Tibial nerve (tissue), 4 donors: ENCODE measurements around the gene NELL1. TPM values are rescaled to one million over a fixed set of nuclear protein-coding genes. Genes with fewer than 3 reads are reported as not detected.

Experiments used
- DNase-seq, 2 donors: peaks; one replicate each; pipeline ENCODE4 v3.0.0-alpha.2; 2019; ENCODE audit warnings: low spot score in 2 of 2
- H3K27ac ChIP-seq, 4 donors: fragments of 200-600 bp; sonication (generic) in 3 of 4; one replicate each; pipeline ENCODE4 v1.5.1; 2017 to 2019; ENCODE audit warnings: mild to moderate bottlenecking in 1 of 4
- H3K27me3 ChIP-seq, 2 donors: fragments of 200-600 bp; sonication (generic) in 1 of 2; one replicate each; pipeline versions ENCODE4 v1.5.1 to v1.6.0; 2017 to 2019
- H3K36me3 ChIP-seq, 3 donors: fragments of 200-600 bp; sonication (generic); one replicate each; pipeline ENCODE4 v1.5.1; 2018 to 2019
- H3K4me1 ChIP-seq, 4 donors: fragments of 200-600 bp; sonication (generic) in 3 of 4; one replicate each; pipeline ENCODE4 v1.5.1; 2017 to 2019
- H3K4me3 ChIP-seq, 4 donors: fragments of 200-600 bp; sonication (generic) in 3 of 4; one replicate each; pipeline ENCODE4 v1.5.1; 2017 to 2019; ENCODE audit warnings: mild to moderate bottlenecking in 1 of 4, moderate library complexity in 1 of 4
- H3K9me3 ChIP-seq, 4 donors: fragments of 200-600 bp; sonication (generic) in 3 of 4; one replicate each; pipeline ENCODE4 v1.5.1; 2017 to 2019
- EP300 ChIP-seq, 2 donors: sonication (generic); formaldehyde crosslinking; IDR thresholded peaks; one replicate each; pipeline ENCODE4 v1.6.1; 2017; ENCODE audit warnings: antibody characterized with exemption in 2 of 2, mild to moderate bottlenecking in 1 of 2
- POLR2A ChIP-seq, 2 donors: fragments of 450-650 bp; IDR thresholded peaks; one replicate each; pipeline ENCODE4 v1.6.1; 2017; ENCODE audit warnings: antibody characterized with exemption in 2 of 2, mild to moderate bottlenecking in 2 of 2, moderate library complexity in 2 of 2
- WGBS, 2 donors: methylation state at CpG; one replicate each; pipeline ENCODE4 v1.1.5; 2018; 5-methylcytosine and 5-hydroxymethylcytosine counted together
- total RNA-seq, 4 donors: library from RNA; depleted of rRNA; stranded (reverse); fragments of >200 nt; gene quantifications; one replicate each; pipeline ENCODE4 v1.1.0, GENCODE V29; 2016
- TF ChIP-seq, protein P1 (sequence below), 5 experiments: fragments of 200-600 bp in 3 of 5; fragments of 450-650 bp in 2 of 5; sonication (generic) in 3 of 5; IDR thresholded peaks; one replicate each; pipeline ENCODE4 v1.5.1; 2016 to 2019; ENCODE audit warnings: antibody characterized with exemption in 5 of 5, mild to moderate bottlenecking in 3 of 5, moderate library complexity in 2 of 5

Gene NELL1
- total RNA-seq, 4 donors from 2014 or later, result not detected

GRCh38 chr11:21398195-21398594, 728.8 kb downstream of the NELL1 start:
- no peak overlapping the region for H3K4me3 ChIP-seq
- H3K27me3 ChIP-seq, result no peaks in the 10 kb centered on the region
- no peaks in the 10 kb centered on the region for H3K9me3 ChIP-seq
- H3K4me1 ChIP-seq, result no peaks in the 10 kb centered on the region
- 77 to 80% methylated on average over 3 of the region's 3 CpGs for WGBS, 2 donors
- TF ChIP-seq POLR2A (IDR thresholded peaks at IDR 0.05) (no peak), EP300 (IDR thresholded peaks at IDR 0.05) (no peak)
- TF ChIP-seq, protein P1, sequence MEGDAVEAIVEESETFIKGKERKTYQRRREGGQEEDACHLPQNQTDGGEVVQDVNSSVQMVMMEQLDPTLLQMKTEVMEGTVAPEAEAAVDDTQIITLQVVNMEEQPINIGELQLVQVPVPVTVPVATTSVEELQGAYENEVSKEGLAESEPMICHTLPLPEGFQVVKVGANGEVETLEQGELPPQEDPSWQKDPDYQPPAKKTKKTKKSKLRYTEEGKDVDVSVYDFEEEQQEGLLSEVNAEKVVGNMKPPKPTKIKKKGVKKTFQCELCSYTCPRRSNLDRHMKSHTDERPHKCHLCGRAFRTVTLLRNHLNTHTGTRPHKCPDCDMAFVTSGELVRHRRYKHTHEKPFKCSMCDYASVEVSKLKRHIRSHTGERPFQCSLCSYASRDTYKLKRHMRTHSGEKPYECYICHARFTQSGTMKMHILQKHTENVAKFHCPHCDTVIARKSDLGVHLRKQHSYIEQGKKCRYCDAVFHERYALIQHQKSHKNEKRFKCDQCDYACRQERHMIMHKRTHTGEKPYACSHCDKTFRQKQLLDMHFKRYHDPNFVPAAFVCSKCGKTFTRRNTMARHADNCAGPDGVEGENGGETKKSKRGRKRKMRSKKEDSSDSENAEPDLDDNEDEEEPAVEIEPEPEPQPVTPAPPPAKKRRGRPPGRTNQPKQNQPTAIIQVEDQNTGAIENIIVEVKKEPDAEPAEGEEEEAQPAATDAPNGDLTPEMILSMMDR (IDR thresholded peaks at IDR 0.05), result no peak
- H3K36me3 ChIP-seq, result no peaks in the 10 kb centered on the region
- H3K27ac ChIP-seq, result no peak overlapping the region
- DNase-seq, result no peak

GRCh38 chr11:21401496-21401895, 732.1 kb downstream of the NELL1 start:
- no peak overlapping the region for H3K27ac ChIP-seq
- DNase-seq, result no peak
- no peak for TF ChIP-seq EP300 (IDR thresholded peaks at IDR 0.05)
- TF ChIP-seq, protein P1 (IDR thresholded peaks at IDR 0.05), result no peak
- no peak for TF ChIP-seq POLR2A (IDR thresholded peaks at IDR 0.05)
- no peaks in the 10 kb centered on the region for H3K9me3 ChIP-seq
- no peak overlapping the region for H3K4me3 ChIP-seq
- no peaks in the 10 kb centered on the region for H3K4me1 ChIP-seq
- WGBS, 2 donors, result 24 to 62% methylated on average over 1 of the region's 1 CpG
- H3K36me3 ChIP-seq, result no peaks in the 10 kb centered on the region
- no peaks in the 10 kb centered on the region for H3K27me3 ChIP-seq

GRCh38 chr11:21402274-21402673, 732.9 kb downstream of the NELL1 start:
- H3K36me3 ChIP-seq, result no peaks in the 10 kb centered on the region
- TF ChIP-seq, protein P1 (IDR thresholded peaks at IDR 0.05), result no peak
- TF ChIP-seq EP300 (IDR thresholded peaks at IDR 0.05) (no peak), POLR2A (IDR thresholded peaks at IDR 0.05) (no peak)
- H3K27ac ChIP-seq, result no peak overlapping the region
- no peak for DNase-seq
- 86 to 90% methylated on average over 1 of the region's 1 CpG for WGBS, 2 donors
- no peaks in the 10 kb centered on the region for H3K9me3 ChIP-seq
- H3K27me3 ChIP-seq, result no peaks in the 10 kb centered on the region
- H3K4me1 ChIP-seq, result no peaks in the 10 kb centered on the region
- no peak overlapping the region for H3K4me3 ChIP-seq

DNA sequence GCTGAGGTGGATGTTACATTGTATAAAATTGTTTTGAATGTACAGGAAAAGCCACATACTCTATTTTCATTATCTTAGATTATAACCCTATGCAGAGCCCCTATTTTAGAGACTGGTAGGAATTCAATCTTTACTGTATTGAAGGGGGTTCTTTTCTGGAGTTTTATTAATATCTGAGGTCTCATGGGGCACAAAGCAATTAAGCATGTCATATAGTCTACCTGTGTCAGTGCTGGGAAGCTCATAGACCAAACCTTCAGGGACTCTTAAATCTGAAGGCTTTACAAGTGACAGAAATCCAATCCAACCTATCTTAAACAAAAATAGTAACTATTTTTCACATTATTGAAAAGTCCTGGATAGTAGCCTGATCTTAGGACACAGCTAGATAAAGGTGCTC, 733.7 kb downstream of the NELL1 start:
- TF ChIP-seq, protein P1 (IDR thresholded peaks at IDR 0.05), result no peak
- no peak for TF ChIP-seq POLR2A (IDR thresholded peaks at IDR 0.05)
- TF ChIP-seq EP300 (IDR thresholded peaks at IDR 0.05), result no peak
- Histone ChIP-seq H3K27me3 (no peaks in the 10 kb centered on the region), H3K4me1 (no peaks in the 10 kb centered on the region), H3K27ac (no peak overlapping the region), H3K4me3 (no peak overlapping the region), H3K36me3 (no peaks in the 10 kb centered on the region), H3K9me3 (no peaks in the 10 kb centered on the region)
- no peak for DNase-seq

DNA sequence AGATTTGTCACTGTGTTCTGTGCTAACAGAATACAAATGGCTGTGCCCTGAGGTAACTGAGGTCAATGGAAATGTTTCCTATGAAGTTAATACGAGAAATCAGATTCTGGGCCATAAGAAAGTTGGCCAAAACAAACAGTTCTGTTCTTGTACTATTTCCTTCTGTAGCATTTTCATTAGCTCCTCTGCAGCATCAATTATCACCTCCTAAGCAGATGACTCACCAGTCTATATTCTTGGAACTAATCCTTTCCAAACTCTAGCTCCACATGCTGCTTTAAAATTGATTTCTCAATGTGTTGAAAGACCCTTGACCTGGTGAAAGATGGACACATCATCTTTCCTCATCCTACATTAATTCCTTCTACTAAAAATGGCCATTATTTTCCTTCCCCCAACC, 736.0 kb downstream of the NELL1 start:
- Histone ChIP-seq H3K4me1 (no peaks in the 10 kb centered on the region), H3K36me3 (no peaks in the 10 kb centered on the region), H3K4me3 (no peak overlapping the region), H3K27me3 (no peaks in the 10 kb centered on the region), H3K9me3 (no peaks in the 10 kb centered on the region), H3K27ac (no peak overlapping the region)
- no peak for DNase-seq
- TF ChIP-seq POLR2A (IDR thresholded peaks at IDR 0.05), result no peak
- TF ChIP-seq EP300 (IDR thresholded peaks at IDR 0.05), result no peak
- TF ChIP-seq, protein P1 (IDR thresholded peaks at IDR 0.05), result no peak
- 34 to 39% methylated on average over 1 of the region's 1 CpG for WGBS, 2 donors
